GM21529 (cell line): Measurements from ENCODE around the gene KCNA5.

ENCODE experiments used
- ATAC-seq: cut with Tn5 transposase; IDR thresholded peaks from one replicate; pipeline ENCODE4 v1.9.1; 2021; ENCODE audit not compliant: unreplicated experiment

Gene KCNA5

DNA sequence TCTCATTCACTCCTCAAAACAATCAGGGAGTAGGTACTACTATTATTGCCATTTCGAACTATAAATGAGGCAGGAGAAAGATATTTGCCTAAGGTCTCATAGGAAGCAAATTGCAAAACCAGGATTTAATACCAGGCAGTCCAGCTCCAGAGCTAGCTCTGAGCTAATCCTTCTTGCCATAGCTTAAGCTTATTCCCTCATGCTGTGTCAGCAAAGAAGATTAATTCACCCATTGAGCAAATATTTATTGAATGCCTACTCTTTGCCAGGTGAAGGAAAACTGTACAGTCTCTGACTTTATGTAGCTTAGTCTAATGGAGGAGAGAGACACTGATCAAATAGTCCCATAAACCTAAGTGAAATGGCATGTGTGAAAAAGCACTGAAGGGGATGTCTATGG is 19.5 kb downstream of the KCNA5 start:
- ATAC-seq, result no peak

- no peak for ATAC-seq
These were observed 21.3 kb downstream of the KCNA5 start for GRCh38 chr12:5064913-5065490.

GRCh38 chr12:5066251-5066650 is 22.6 kb downstream of the KCNA5 start:
- no peak for ATAC-seq

DNA sequence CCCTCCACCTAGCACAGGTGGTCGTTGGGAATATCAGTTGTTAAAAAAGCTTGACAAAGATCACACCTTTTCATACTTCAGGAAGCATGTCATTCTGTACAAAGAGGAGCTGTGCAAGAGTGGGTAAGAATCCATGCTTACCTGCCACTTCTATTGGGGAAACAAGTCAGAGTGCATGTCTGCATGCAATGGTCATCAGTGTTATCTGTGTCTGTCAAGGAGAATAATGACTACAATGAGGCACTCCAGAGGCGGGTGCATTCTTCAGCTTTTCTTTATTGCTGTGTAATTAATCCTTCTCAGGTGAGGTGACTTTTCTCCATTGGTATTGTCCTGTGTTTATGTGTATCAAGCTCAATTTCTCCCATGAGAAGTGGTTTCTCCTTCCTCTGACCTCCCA is 24.4 kb downstream of the KCNA5 start:
- no peak for ATAC-seq

- ATAC-seq, result no peak
These were observed 24.9 kb downstream of the KCNA5 start for GRCh38 chr12:5068619-5069018.

DNA sequence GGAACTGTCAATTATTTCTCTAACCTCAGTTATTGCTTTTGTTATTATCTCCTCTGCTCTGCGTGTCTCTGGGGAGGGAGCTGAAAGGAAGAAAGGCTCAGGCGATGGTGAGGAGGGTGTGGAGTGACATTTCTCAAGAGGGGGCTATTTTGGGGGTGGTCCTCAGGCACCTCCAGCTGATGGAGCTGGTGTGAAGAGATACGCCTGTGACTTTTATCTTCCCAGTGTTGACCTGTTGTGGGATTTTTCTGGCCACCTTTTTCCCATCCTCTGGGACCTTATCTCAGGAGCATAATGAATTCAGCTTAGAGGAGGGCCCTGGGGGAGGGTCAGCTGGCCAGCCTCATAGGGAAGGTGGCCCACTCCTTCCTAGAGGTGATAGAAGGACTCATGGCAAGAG is 26.4 kb downstream of the KCNA5 start:
- ATAC-seq, result no peak

GRCh38 chr12:5071496-5071895 is 27.8 kb downstream of the KCNA5 start:
- ATAC-seq, result no peak

DNA sequence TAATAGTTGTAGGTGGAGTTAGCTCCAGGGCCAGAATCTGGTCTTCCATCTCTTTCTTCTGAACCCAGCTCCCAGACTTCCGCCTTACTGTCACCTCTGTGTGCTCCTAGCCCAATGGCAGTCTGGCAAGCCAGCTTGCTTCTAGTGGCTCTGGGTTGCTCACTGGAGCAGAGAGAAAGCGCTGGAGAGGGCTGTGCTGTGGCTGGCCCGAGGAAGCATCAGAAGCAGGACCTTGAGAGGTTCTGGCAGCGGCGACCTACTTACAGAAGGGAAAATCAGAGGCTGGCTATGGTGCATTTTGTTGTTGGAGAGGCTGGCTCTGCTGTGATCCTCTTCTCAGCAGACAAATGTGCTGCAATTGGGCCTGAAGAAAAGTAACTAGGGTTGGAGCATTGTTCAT is 28.6 kb downstream of the KCNA5 start:
- ATAC-seq, result no peak

DNA sequence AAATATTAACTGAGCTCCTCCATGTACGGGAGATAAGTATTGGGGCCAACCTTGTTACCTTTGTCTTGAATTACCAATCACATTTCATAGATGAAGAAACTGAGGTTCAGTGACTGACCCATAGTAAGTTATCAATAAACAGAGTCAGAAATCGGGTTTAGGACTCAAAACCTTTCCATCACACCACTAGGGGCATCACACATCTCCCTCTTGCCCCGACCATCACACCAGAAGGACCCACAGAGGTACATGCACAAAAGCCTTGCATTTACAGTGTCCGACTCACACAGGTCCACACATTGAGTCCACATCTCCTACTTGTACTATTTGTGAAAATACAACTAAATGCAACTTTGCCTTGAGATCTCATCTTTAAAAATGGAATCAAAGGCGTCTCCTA is 29.4 kb downstream of the KCNA5 start:
- ATAC-seq, result no peak

DNA sequence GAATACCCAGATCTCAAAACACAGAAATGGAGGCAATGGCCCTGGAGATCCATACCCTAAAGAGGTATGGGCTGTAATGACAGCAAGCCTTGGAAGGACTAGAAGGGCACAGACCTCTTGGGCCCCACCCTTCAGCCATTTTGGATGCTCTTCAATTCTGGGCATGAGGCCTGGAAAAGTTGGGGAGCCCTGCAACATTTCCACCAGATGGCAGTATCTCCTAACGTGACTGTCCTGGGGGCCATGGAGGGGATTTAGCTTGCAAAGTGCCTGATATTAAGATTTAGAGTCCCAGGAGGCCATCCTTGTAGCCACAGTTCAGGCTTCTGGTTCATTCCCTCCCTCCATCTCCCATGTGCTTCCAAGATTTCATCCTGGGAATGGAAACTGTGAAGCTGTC is 30.2 kb downstream of the KCNA5 start:
- ATAC-seq, result no peak

GRCh38 chr12:5076761-5077160 is 33.1 kb downstream of the KCNA5 start:
- ATAC-seq, result no peak

- no peak for ATAC-seq
These were observed 34.7 kb downstream of the KCNA5 start for GRCh38 chr12:5078423-5078822.

DNA sequence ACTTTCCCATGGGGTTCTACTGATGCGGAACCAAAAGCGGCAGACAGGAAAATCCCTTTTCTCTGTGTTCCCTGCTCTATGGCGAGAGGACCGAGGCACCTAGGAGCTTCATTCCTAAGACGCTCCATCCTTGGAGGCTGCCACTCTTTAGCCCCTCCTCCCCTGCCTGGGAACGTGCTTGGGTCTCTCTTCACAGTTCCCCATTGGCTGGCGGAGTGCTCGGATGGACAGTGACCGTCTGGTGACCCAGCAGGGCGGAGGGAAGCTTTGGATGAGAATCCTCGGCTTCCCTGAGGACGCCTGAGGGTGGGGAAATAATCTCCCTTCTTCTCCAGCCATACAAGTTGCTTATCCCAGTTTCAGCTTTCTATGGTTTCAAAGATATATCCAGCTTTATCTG is 37.3 kb downstream of the KCNA5 start:
- ATAC-seq, result no peak

GRCh38 chr12:5083955-5084849 is 40.5 kb downstream of the KCNA5 start:
- no peak for ATAC-seq

DNA sequence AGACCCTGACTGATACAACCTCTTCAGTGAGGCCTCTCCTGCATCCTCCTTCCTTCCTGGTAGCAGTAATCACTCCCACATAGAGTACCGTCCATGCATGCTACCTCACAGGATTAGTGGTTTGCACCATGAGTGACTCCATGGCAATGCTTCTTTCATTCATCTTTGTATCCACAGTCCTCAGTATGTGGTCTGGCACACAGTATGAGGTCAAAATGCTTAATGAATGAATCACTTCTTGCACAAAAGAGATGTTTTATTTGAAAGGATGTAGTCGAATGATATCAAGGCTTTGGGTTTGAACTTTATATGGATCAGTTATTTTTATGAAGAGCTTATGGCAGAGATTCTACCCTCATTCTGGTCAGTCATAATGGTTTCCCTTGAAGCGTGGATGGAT is 42.2 kb downstream of the KCNA5 start:
- ATAC-seq, result no peak

- no peak for ATAC-seq
These were observed 44.3 kb downstream of the KCNA5 start for GRCh38 chr12:5087831-5088554.

- no peak for ATAC-seq
These were observed 45.0 kb downstream of the KCNA5 start for GRCh38 chr12:5088586-5089264.

DNA sequence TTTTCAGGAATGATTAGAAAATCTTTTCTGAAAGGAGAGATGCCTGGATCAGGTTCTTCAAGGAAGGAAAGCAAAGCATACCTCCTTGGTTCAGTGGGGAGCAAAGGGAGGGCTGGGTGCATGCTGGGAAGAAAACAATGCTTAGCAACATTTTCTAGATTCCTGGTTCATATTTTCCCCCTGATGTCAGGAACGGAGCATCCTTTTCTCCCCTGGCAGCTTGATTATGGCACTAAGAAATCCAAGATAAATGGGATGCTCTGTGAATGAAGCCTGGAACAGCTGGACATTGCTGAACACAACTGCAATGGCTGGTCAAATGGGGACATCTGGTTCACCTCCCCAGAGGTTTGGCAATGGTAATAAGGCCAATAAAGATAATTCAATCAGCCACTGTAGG is 50.9 kb downstream of the KCNA5 start:
- no peak for ATAC-seq

DNA sequence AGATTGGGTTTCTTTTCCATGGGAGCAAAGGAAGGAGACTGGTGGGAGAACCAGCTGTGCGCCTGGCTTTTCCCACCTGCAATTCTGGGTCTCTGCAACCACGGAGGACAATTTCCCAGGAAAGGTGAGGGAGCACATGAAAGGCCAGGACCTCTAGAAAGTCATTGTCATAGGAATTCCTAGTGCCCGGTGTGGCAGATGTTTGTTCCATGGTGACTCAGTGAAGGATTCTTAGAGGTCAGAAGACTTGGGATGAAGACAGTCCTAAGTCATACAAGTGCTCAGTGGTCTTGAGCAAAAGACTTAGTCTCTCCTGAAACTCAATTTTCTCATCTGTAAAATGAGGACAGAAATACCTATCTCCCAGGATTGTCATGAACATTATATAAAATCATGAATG is 51.3 kb downstream of the KCNA5 start:
- no peak for ATAC-seq
